GM04504 (cell line): ENCODE data around the gene HJV.

Source experiments
- DNase-seq: peaks from one replicate; pipeline ENCODE4 v3.0.0-alpha.2; 2012; ENCODE audit warnings: low read depth

Gene HJV

DNA sequence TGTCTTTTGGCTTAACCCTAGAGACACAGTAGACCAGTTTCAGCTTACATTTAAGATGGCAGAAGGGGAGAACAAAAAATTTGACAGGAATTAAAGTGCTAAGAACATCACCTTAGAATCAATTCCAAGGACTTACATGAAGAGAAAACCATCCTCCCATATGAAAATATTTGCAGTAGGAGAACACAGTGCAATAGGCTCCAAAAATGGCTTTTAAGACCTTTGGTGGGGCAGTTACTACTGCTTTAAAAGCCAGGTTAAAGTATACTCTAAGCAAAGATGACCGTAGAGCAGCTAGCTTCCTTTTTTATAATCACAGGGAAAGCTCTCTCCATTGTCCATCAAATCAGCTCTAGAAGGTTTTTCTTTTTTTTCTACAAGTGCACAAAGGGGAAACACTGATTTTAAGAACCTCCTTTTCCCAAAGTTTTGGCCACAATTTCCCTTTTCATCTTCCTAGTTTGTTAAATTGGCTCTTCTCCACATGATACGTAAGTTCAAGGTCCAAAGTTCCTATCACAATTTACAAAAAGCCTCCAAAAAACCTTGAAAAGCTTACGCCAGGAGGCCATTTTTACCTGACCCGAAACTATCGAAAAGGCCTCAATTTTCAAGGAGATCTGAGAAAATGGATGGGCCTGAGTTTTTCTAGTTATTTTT is 28.4 kb downstream of the HJV start:
- DNase-seq, result no peak

DNA sequence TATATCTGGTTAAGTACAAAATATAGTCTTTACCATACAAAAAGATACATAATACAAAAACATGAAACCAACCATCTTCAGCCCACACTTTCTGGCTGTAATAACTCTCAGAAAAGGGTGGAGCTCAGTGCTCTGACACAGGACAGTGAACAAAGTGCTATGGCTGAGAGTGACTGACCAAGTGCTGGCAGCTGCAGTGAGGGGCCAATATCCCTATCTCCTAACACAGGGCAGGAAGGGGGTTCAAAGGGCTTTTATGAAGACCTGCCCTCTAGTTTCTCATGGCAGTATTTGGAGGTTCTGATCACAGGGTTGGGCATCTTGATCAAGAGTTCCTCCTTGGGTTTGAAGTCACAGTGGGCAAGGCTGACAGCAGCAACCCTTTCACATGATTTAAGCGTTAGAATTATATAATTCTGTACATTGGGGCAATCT is 29.0 kb downstream of the HJV start:
- DNase-seq, result no peak

GRCh38 chr1:145991735-145992412 is 29.7 kb downstream of the HJV start:
- no peak for DNase-seq

DNA sequence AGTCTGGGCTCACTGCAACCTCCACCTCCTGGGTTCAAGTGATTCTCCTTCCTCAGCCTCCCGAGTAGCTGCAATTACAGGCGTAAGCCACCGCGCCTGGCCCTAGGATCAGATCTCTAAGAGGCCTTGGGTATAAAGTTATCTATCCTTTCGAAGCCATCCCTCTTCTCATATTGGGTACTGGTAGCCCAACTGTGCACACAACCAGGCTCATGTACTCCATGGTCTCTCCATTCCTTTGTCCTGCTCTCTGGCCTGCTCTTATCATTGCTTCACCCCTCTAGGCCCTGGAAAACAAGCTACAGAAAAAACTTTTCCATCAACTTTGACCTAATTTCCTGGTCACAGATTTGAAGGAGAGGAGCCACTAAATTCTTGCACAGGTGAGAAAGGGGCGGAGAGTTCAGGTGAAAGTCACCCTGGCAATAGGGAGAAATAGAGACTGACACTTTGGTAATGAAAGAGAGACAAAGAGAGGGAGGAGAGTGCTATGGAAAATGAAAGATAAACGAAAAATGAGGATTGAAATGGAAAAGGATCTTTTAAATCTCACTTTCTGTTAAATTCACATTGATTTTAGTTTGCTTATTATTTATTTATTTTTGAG is 31.2 kb downstream of the HJV start:
- DNase-seq, result no peak

DNA sequence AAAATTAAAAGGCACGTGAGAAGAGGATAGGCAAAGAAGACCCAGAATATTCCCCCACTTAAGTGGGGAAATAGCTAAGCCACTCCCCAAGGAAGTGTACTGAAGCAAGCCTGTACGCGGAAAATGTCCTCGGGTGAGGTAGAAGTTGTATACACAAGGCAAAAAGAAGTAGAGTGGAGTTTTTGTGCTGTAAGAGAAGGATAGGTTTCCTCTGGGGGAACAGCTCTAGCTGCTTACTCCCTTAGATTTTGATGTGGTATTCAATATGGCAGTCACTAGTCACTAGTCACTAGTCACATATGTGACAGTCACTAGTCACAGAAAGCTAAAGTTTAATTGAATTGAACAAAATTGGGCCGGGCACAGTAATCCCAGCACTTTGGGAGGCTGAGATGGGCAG is 32.8 kb downstream of the HJV start:
- no peak for DNase-seq

DNA sequence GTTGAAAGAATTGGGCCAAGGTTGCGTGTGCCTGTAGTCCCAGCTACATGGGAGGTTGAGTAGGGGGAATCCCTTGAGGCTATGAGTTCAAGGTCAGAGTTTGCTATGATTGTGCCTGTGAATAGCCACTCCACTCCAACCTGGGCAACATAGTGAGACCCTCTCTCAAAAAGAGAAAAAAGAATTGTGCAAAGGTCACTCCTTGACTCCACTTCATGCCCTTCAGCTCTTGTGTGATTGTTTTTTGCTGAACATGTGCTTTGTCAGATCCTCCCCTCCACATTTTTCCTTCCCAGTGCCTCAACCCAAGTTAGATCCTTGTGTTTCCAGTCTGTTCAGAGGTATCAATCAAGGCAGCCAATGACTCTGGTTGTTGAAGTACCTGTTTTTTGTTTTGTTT is 33.6 kb downstream of the HJV start:
- no peak for DNase-seq

DNA sequence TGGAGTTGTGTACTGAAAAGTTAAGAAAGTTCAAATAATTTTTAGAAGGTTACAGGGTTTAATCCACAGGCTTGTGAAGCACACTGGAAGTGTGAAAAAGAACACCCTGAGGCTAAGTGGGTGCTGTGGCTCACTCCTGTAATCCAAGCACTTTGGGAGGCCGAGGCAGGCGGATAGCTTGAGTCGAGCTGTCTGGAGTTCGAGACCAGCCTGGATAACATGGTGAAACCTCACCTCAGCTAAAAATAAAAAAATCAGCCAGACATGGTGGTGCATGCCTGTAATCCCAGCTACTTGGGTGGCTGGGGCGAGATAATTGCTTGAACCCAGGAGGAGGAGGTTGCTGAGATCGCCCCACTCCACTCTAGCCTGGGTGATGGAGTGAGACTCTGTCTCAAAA is 35.0 kb downstream of the HJV start:
- no peak for DNase-seq

GRCh38 chr1:145985502-145986439 is 35.8 kb downstream of the HJV start:
- no peak for DNase-seq

DNA sequence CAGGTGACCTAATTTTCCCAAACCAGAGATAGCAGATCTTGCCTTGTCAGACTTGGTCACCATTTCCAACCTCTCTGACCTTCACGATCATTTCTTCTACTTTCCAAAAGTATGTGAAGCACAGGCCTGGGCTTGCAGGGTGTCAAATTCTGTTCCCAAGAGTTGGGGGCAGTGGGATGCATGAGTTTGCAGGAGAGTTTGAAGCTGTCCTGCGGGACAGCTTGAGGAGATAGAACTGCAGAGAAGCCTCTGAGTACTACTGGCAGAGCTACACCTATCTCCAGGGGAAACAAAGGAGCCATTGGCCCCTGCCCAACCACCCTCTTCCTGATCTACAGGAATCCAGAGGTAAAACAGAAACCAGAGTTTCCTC is 36.4 kb downstream of the HJV start:
- no peak for DNase-seq

GRCh38 chr1:145983960-145984830 is 37.3 kb downstream of the HJV start:
- no peak for DNase-seq

DNA sequence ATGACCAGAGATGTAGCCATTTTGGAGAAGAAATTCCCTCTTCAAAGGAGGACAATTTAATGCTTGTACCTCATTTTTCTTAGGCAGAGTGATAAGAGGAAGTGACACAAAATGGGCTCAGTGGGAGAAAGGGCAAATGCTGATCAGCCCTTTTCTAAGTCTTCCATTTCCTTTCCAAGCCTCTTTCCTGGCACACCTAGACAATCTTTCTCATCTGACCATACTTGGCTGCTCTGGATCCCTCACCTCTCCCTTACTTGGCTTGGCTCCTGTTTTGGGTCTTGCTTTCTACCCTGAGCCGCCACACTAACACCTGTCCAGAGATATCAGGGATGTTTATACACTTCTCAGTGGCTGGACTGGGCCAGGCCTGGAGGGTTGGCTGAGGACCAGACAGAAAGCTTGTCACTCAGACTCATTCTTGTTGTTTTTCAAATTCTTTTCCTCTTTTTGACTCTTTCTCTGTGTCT is 38.3 kb downstream of the HJV start:
- DNase-seq, result no peak

- no peak for DNase-seq
These were observed 39.4 kb downstream of the HJV start for GRCh38 chr1:145982010-145982723.

- DNase-seq, result no peak
These were observed 41.0 kb downstream of the HJV start for GRCh38 chr1:145980457-145980994.

- no peak for DNase-seq
These were observed 41.6 kb downstream of the HJV start for GRCh38 chr1:145979746-145980456.

- peak; percentile 100 for DNase-seq
These were observed 42.4 kb downstream of the HJV start for GRCh38 chr1:145978854-145979745.

- DNase-seq, result no peak
These were observed 43.1 kb downstream of the HJV start for GRCh38 chr1:145978471-145978853.

- no peak for DNase-seq
These were observed 43.8 kb downstream of the HJV start for GRCh38 chr1:145977486-145978470.
